ENCODE data around the gene KREMEN2.
A peak's percentile ranks its signal among the peaks of the same experiment; 100 is the strongest.

Gene KREMEN2

GRCh38 chr16:3007957-3008689 lies 44.0 kb downstream of the KREMEN2 start:
- DNase-seq, result peak; percentile 28

DNA sequence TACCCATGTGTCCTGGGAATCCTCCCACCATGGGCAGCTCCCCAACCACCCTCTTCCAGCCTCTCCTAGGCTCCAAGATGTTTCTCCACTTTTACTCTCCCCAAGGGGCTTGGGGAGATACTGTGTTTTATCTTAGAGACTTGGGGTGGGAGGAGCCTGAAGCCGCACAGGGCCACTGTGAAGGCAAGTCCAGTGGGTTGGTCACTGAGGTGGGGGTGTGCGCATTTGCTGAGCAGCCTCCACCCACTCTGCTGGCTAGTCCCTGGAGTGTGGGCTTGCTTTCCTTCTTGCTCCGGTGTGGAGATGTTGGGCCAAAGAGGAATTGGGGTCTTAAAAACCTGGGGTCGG lies 44.6 kb downstream of the KREMEN2 start:
- no peak for DNase-seq

DNA sequence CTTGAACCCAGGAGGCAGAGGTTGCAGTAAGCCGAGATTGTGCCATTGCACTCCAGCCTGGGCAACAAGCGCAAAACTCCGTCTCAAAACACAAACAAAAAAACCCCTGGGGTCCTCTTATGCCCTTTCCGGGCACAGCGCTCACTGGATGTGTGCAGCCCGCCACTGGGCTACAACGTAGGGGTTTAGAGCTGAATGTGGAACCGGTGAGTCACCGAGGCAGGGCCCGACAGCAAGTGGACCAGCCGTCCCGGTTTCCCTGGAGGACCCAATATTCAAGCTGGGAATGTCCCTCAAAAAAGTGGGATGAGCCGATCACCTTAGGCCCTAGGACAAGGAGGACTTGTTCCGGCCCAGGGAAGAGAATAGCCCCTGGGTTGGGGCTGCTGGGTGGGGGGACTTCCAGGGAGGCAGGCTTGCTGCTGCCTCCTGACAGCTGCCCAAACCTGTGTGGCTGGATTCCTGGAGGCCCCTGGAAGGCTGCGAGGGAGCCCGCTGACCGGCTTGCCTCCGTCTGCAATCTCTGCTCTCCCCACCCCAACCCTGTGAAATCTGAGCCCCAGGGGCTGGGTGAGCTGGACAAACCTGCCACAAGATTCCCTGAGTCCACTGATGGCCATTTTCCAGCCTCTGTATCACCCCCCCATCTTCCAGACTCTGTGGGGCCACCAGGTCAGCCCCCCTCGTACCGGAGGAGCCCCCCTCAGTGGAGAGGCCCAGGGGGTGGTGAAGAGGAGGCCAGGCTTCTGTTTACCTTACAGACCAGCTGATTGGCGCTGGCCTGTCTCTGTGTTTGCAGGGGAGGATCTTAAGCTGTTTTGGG lies 45.7 kb downstream of the KREMEN2 start:
- no peak for DNase-seq

DNA sequence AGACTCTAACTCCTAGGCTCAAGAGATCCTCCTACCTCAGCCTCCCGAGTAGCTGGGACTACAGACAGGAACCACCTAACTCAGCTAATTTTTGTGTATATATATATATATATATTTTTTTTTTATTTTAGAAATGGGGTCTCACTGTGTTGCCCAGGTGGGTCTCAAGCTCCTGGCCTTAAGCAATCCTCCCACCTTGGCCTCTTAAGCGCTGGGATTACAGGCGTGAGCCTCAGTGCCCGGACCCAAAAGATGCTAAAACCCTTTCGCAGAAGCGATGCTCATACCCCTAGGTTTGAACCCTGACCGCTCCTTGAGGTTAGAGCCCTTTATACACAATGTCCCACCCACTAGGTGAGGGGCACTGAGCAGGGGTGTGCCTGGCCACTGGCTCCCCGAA lies 46.4 kb downstream of the KREMEN2 start:
- no peak for DNase-seq

DNA sequence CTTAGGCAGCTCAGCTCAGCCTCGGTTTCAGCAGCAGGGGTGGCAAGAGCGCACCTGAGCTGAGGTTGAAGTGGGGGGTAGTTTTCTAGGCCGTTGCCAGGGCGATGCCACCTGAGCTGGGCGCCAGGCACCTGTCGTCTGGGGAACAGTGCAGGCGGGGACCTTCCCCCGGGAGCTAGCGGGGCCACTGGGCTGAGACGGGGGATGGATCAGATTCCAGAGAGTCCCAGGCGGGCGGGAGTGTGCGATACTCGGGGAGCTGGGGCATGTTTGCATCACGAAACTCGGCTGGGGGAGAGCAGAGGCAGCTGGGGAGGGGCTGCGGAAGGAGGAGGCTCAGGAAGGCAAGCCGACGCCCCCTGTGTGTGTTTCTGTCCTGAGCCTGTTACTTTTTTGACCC lies 48.2 kb downstream of the KREMEN2 start:
- no peak for DNase-seq

DNA sequence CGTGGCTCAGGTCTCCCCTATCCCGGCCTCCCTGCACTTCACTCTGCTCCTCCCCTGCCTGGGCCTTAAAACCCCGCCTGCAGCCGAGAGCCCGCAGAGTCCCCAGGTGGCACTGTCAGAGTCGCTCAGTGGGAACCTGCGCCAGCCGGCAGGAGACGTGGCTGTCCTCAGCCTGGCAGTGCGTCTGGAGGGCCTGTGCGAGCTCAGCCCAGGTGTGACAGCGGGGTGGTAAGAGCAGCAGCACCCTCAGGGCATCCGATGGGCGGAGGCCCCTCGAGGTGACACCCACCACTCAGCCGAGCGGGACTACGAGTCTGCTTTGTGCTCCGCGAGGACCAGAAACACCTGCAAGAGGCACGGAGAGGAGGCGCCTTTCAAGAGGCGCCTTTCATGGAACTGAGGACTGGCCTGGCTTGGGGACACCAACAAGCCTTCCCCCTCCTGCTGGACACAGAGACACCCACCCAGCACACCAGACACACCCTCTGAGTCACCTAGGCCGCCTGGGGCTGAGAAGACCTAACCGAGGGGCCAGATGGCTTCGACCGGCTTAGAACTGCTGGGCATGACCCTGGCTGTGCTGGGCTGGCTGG lies 48.8 kb downstream of the KREMEN2 start, which contains the start of gene CLDN9:
Gene CLDN9 (plus strand): TSS at position 96 of the 593 bp plus-strand sequence. CDS start 440 bp downstream, at position 536.
- no peak for DNase-seq

DNA sequence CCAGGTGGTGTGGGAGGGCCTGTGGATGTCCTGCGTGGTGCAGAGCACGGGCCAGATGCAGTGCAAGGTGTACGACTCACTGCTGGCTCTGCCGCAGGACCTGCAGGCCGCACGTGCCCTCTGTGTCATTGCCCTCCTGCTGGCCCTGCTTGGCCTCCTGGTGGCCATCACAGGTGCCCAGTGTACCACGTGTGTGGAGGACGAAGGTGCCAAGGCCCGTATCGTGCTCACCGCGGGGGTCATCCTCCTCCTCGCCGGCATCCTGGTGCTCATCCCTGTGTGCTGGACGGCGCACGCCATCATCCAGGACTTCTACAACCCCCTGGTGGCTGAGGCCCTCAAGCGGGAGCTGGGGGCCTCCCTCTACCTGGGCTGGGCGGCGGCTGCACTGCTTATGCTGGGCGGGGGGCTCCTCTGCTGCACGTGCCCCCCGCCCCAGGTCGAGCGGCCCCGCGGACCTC lies 49.4 kb downstream of the KREMEN2 start:
- DNase-seq, result no peak

DNA sequence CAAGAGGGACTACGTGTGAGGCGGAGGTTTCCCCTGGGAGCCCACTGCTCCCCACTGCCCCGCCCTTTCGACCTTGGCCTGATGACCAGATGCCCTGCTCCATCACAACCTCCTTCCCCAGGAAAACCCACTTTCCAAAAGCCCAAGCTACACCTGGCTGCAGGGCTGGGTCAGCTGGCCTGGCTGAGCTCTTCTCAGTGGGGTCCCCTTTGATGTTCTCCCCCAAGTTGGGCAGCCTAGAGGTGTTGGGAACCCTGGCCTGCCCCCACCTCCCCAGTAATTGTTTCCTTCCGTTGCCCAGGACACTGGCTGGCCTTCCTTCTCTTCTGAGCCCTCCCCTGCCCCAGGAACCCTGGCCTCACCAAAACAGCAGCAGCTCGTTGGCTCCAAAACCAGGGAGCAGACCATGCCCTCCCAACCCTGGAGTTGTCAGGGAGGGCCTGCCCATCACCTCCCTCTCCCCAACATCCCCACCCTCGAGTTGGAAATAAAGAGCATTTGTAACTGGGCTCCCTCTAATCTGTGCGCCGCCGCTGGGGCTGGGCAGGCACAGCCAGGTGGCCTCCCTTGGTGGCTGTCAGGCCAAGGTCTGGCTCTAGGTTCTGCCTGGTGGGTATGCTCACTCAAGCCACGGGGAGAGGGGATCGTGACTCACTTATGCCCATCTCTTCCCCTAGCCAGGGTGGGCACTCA lies 50.1 kb downstream of the KREMEN2 start:
- DNase-seq, result no peak

GRCh38 chr16:3014971-3015370 lies 50.9 kb downstream of the KREMEN2 start:
- no peak for DNase-seq

DNA sequence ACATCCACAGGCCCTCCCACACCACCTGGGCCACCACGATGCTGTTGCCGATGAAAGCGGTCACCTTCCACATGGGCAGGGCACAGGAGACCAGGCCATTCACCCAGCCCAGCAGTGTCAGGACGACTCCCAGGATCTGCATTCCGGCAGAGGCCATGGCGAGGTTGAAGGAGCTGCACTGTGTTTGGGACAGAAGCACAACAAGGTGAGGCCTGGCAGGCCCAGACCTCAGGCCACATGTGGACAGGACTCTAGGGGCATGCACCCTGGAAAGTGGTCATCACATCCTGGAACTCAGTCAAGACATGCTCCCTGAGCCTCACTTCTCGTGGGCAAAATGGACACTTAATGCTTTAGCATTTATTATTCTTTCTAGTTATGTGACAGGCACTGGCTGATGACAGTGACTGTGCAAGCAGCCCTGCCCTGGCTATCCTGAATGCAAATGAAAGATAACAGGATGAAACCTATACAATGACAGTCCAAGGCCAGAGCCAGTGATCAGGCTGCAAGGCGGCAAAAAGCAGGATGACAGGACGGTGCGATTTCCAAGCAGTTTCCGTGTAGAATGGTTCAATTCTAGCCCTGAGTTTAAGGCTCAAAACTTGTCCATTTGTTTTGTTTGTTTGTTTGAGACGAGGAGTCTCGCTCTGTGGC lies 51.9 kb downstream of the KREMEN2 start:
- no peak for DNase-seq

DNA sequence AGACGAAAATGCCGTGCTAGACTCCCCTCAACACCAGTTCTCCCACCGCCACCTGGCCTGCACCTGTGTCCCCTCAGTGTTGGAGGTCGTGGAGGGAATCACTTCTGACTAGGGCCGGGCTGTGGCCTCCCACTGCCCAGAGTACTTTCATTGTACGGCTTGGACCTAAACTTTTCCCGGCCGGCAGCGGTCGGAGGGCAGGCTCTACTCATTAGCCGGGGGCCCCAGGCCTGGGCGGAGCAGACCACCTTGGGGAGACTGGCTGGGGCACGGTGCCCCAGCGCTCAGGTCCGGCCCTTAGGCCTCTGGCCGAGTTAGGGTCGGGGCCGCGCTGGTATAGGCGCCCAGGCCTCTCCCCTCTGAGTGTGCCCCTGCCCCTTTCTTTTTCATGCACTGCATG lies 53.3 kb downstream of the KREMEN2 start:
- no peak for DNase-seq
